WERI-Rb-1 (cell line): ENCODE data around the gene CCDC107.
"Not testable (repeated sequence)": the region's sequence is repeated elsewhere in the genome, so short reads cannot be mapped to it uniquely, and the experiment has no call there.

ENCODE experiments used
- DNase-seq: peaks from one replicate; pipeline ENCODE4 v3.0.0-alpha.2; 2020
- H3K27ac ChIP-seq: fragments of 250-450 bp; sonication (Bioruptor Pico); 2 replicates; pipeline ENCODE4 v1.5.1; 2020; ENCODE audit warnings: mild to moderate bottlenecking, moderate library complexity
- H3K27me3 ChIP-seq: fragments of 250-450 bp; sonication (Bioruptor Pico); 2 replicates; pipeline ENCODE4 v1.5.1; 2021; ENCODE audit warnings: mild to moderate bottlenecking, low read depth, moderate library complexity; ENCODE audit not compliant: insufficient read depth, severe bottlenecking
- H3K36me3 ChIP-seq: fragments of 250-450 bp; sonication (Bioruptor Pico); 2 replicates; pipeline ENCODE4 v1.5.1; 2020; ENCODE audit warnings: mild to moderate bottlenecking, moderate library complexity
- H3K4me3 ChIP-seq: 2 replicates; pipeline ENCODE4 v1.5.1; 2011; ENCODE audit warnings: low read depth, mild to moderate bottlenecking, control low read depth, low read length
- H3K9me3 ChIP-seq: fragments of 250-450 bp; sonication (Bioruptor Pico); 2 replicates; pipeline ENCODE4 v1.5.1; 2021; ENCODE audit warnings: mild to moderate bottlenecking, moderate library complexity; ENCODE audit not compliant: severe bottlenecking
- CTCF ChIP-seq: IDR thresholded peaks from 2 replicates; pipeline ENCODE4 v1.5.1; 2011; ENCODE audit warnings: low read depth, mild to moderate bottlenecking, control low read depth, inconsistent platforms, low read length

The CCDC107 gene

GRCh38 chr9:35636135-35636876 lies 21.8 kb upstream of the CCDC107 start:
- Histone ChIP-seq H3K27ac (no peak overlapping the region), H3K4me3 (no peak overlapping the region), H3K36me3 (no peaks in the 10 kb centered on the region), H3K9me3 (peaks cover 3% of the 10 kb centered on the region), H3K27me3 (no peaks in the 10 kb centered on the region)
- TF ChIP-seq CTCF = no peak
- no peak for DNase-seq

- H3K27me3 ChIP-seq, H3K36me3 ChIP-seq, DNase-seq, H3K9me3 ChIP-seq, H3K4me3 ChIP-seq, H3K27ac ChIP-seq: not testable (repeated sequence)
Observed at GRCh38 chr9:35636877-35637246, 21.2 kb upstream of the CCDC107 start.

- not testable (repeated sequence) for H3K27me3 ChIP-seq, DNase-seq, H3K27ac ChIP-seq, H3K4me3 ChIP-seq, H3K36me3 ChIP-seq, H3K9me3 ChIP-seq
Observed at GRCh38 chr9:35637427-35637955, 20.6 kb upstream of the CCDC107 start.

GRCh38 chr9:35638751-35639150 lies 19.3 kb upstream of the CCDC107 start:
- not testable (repeated sequence) for H3K9me3 ChIP-seq, DNase-seq, H3K4me3 ChIP-seq, H3K27ac ChIP-seq, H3K27me3 ChIP-seq, H3K36me3 ChIP-seq

- H3K36me3 ChIP-seq, H3K4me3 ChIP-seq, H3K9me3 ChIP-seq, H3K27ac ChIP-seq, H3K27me3 ChIP-seq, DNase-seq: not testable (repeated sequence)
Observed at GRCh38 chr9:35639225-35639624, 18.9 kb upstream of the CCDC107 start.

- DNase-seq = no peak
- Histone ChIP-seq H3K4me3 (no peak overlapping the region), H3K27ac (no peak overlapping the region), H3K27me3 (no peaks in the 10 kb centered on the region), H3K36me3 (no peaks in the 10 kb centered on the region), H3K9me3 (peaks cover 3% of the 10 kb centered on the region)
- no peak for TF ChIP-seq CTCF
Observed at GRCh38 chr9:35639631-35640030, 18.5 kb upstream of the CCDC107 start.

GRCh38 chr9:35640431-35640830 lies 17.7 kb upstream of the CCDC107 start:
- H3K9me3 ChIP-seq, H3K27ac ChIP-seq, DNase-seq, H3K4me3 ChIP-seq, H3K36me3 ChIP-seq, H3K27me3 ChIP-seq: not testable (repeated sequence)

GRCh38 chr9:35641478-35641877 lies 16.6 kb upstream of the CCDC107 start:
- DNase-seq, H3K27ac ChIP-seq, H3K9me3 ChIP-seq, H3K4me3 ChIP-seq, H3K27me3 ChIP-seq, H3K36me3 ChIP-seq: not testable (repeated sequence)

- Histone ChIP-seq H3K27ac (no peak overlapping the region), H3K36me3 (no peaks in the 10 kb centered on the region), H3K27me3 (no peaks in the 10 kb centered on the region), H3K9me3 (peaks cover 3% of the 10 kb centered on the region), H3K4me3 (no peak overlapping the region)
- DNase-seq = no peak
- TF ChIP-seq CTCF = no peak
Observed at GRCh38 chr9:35643046-35643445, 15.0 kb upstream of the CCDC107 start.

- not testable (repeated sequence) for DNase-seq, H3K9me3 ChIP-seq, H3K36me3 ChIP-seq, H3K27me3 ChIP-seq
- peak overlapping the region; percentile 81 for H3K4me3 ChIP-seq
- H3K27ac ChIP-seq = peak overlapping the region; percentile 74
Observed at GRCh38 chr9:35645736-35646135, 12.4 kb upstream of the CCDC107 start.
